MG63 (cell line): ENCODE results near the gene PTGIS. TPM values are rescaled to one million over a fixed set of nuclear protein-coding genes. Genes with fewer than 3 reads are reported as not detected.

Experiments
- DNase-seq: peaks from one replicate; pipeline ENCODE4 v3.0.0-alpha.2; 2020
- H3K27me3 ChIP-seq: fragments of 250-450 bp; sonication (Bioruptor Pico); 2 replicates; pipeline ENCODE4 v1.5.1; 2020; ENCODE audit warnings: mild to moderate bottlenecking, moderate library complexity
- H3K36me3 ChIP-seq: fragments of 250-450 bp; sonication (Bioruptor Pico); 2 replicates; pipeline ENCODE4 v1.5.1; 2020; ENCODE audit warnings: mild to moderate bottlenecking, moderate library complexity
- H3K4me3 ChIP-seq: fragments of 250-450 bp; sonication (Bioruptor Pico); 2 replicates; pipeline ENCODE4 v1.5.1; 2020; ENCODE audit warnings: mild to moderate bottlenecking, moderate library complexity
- H3K9me3 ChIP-seq: fragments of 250-450 bp; sonication (Bioruptor Pico); 2 replicates; pipeline ENCODE4 v1.5.1; 2020; ENCODE audit warnings: mild to moderate bottlenecking, moderate library complexity
- total RNA-seq: library from RNA; depleted of rRNA; stranded (reverse); fragments of >200 nt; shearing (Covaris generic); gene quantifications from 2 replicates; pipeline ENCODE4 v1.2.3, GENCODE V29; 2014; ENCODE audit warnings: low replicate concordance

The PTGIS gene
- total RNA-seq, 1 experiment from 2014 or later = 6.2 TPM

DNA sequence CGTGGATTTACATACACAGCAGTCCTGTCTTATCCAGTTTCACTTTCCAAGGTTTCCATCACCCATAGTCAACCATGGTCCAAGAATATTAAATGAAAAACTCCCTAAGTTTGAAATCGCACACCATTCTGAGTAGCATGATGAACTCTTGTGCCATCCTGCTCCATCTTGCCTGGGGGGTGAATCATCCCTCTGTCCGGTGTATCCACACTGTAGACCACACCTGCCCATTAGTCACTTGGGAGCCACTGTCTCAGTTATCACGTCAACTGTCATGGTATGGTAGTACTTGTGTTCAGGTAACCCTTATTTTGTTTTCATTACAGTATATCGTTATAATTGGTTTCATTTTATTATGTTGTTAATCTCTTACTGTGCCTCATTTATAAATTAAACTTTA, 38.5 kb downstream of the PTGIS start:
- no peak for DNase-seq
- H3K4me3 ChIP-seq = no peak overlapping the region
- no peaks in the 10 kb centered on the region for H3K27me3 ChIP-seq
- peaks cover 6% of the 10 kb centered on the region for H3K9me3 ChIP-seq
- H3K36me3 ChIP-seq = no peaks in the 10 kb centered on the region

DNA sequence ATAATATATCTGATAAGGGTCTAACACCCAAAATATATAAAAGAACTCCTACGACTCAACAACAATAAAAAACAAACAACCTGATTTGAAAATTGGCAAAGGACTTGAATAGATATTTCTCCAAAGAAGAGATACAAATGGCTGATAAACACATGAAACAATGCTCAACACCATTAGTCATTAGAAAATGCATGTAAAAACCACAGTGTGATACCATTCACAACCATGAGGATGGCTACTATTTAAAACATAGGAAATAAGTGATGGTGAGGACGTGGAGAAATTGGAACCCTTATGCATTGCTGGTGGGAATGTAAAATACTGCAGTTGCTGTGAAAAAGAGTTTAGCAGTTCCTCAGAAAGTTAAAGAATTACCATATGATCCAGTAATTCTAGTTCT, 41.4 kb downstream of the PTGIS start:
- H3K36me3 ChIP-seq = no peaks in the 10 kb centered on the region
- H3K4me3 ChIP-seq = no peak overlapping the region
- H3K9me3 ChIP-seq = peaks cover 7% of the 10 kb centered on the region
- H3K27me3 ChIP-seq = no peaks in the 10 kb centered on the region
- DNase-seq = no peak

DNA sequence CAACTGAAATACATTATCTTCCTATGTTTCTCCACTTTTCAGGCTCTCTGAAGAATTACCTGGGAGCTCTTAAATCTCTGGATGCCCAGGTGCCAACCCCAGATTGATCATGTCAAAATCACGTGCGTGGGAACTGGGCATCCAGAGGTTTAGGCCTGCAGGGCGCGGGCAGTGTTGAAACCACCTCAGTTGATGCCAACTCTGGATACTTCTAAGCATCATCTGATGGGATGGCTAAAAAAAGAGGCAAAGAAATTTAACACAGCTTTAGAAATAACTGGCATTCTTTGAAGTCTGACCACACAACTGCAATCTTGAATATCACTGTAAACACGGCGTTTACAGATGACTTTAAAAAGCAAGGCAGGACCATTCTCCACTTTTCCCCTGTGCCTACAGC, 41.9 kb downstream of the PTGIS start:
- Histone ChIP-seq H3K36me3 (no peaks in the 10 kb centered on the region), H3K27me3 (no peaks in the 10 kb centered on the region), H3K4me3 (no peak overlapping the region), H3K9me3 (peaks cover 7% of the 10 kb centered on the region)
- DNase-seq = no peak

- Histone ChIP-seq H3K4me3 (no peak overlapping the region), H3K36me3 (no peaks in the 10 kb centered on the region), H3K27me3 (no peaks in the 10 kb centered on the region), H3K9me3 (peaks cover 7% of the 10 kb centered on the region)
- no peak for DNase-seq
Observed at GRCh38 chr20:49523767-49524360, 44.1 kb downstream of the PTGIS start.

- no peak for DNase-seq
- H3K9me3 ChIP-seq = peaks cover 7% of the 10 kb centered on the region
- no peaks in the 10 kb centered on the region for H3K27me3 ChIP-seq
- no peak overlapping the region for H3K4me3 ChIP-seq
- H3K36me3 ChIP-seq = no peaks in the 10 kb centered on the region
Observed at GRCh38 chr20:49521356-49521755, 46.6 kb downstream of the PTGIS start.

GRCh38 chr20:49519777-49520359, 48.1 kb downstream of the PTGIS start:
- Histone ChIP-seq H3K4me3 (no peak overlapping the region), H3K27me3 (no peaks in the 10 kb centered on the region), H3K9me3 (peaks cover 5% of the 10 kb centered on the region), H3K36me3 (no peaks in the 10 kb centered on the region)
- no peak for DNase-seq

DNA sequence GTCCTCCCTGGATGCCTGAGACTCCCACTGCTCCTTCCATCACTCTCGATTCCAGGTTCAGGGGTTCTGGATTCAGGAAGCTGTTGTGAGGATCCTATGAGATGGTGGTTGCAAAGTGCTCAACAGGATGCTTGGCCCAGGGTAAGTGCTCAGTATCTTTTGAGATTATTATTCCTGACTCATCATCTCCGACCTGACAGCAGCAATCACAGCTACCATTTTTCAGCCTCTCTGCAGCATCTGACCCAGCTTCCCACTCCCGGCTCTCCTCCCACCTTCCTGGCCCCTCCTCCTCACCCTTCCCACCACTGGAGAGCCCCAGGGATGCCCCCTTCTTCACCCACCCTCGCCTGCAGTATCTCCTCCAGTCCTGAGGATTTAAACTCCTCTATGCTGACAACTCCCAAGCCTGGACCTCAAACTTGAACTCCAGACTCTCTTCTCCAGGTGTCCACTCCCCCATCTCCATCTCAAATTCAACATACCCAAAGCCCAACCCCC, 48.7 kb downstream of the PTGIS start:
- H3K4me3 ChIP-seq = no peak overlapping the region
- H3K27me3 ChIP-seq = no peaks in the 10 kb centered on the region
- no peaks in the 10 kb centered on the region for H3K9me3 ChIP-seq
- no peaks in the 10 kb centered on the region for H3K36me3 ChIP-seq
- DNase-seq = no peak

DNA sequence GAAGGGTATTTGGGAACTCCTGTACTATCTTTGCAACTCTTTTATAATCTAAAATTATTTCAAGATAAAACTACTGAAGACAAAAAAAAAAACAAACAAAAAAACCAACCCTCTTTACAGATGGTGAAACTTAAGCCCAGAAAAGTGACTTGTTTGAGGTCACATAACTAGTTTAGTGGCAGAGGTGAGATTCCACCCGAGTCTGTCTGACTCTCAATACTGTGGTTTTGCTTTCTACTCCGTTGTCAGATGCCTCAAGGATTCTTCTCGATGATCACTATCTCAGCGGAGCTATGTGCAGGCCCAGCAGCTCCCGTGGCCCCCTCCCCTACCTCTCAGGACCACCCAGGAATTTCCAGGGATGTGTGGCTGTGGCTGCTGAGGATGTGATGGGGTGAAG, 49.4 kb downstream of the PTGIS start:
- H3K4me3 ChIP-seq = no peak overlapping the region
- H3K36me3 ChIP-seq = no peaks in the 10 kb centered on the region
- no peaks in the 10 kb centered on the region for H3K27me3 ChIP-seq
- DNase-seq = no peak
- no peaks in the 10 kb centered on the region; the same call in 1 of the 2 replicates for H3K9me3 ChIP-seq

DNA sequence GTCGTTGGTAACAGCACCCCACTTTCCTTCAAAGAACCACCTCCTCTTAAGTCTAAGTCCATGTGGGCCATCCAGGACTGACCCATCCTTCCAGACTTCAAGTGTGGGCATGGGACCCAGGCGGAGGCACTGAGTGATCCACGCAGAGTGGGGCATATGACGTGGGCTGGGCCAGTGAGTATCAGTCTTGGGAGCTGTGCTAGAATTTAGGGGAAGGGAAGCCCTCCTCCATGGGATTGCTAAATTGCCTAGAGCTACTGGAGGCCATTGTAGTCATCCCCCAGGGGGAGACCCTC, 50.2 kb downstream of the PTGIS start:
- no peak for DNase-seq
- Histone ChIP-seq H3K4me3 (no peak overlapping the region), H3K9me3 (no peaks in the 10 kb centered on the region; the same call in 1 of the 2 replicates), H3K27me3 (no peaks in the 10 kb centered on the region), H3K36me3 (no peaks in the 10 kb centered on the region)

DNA sequence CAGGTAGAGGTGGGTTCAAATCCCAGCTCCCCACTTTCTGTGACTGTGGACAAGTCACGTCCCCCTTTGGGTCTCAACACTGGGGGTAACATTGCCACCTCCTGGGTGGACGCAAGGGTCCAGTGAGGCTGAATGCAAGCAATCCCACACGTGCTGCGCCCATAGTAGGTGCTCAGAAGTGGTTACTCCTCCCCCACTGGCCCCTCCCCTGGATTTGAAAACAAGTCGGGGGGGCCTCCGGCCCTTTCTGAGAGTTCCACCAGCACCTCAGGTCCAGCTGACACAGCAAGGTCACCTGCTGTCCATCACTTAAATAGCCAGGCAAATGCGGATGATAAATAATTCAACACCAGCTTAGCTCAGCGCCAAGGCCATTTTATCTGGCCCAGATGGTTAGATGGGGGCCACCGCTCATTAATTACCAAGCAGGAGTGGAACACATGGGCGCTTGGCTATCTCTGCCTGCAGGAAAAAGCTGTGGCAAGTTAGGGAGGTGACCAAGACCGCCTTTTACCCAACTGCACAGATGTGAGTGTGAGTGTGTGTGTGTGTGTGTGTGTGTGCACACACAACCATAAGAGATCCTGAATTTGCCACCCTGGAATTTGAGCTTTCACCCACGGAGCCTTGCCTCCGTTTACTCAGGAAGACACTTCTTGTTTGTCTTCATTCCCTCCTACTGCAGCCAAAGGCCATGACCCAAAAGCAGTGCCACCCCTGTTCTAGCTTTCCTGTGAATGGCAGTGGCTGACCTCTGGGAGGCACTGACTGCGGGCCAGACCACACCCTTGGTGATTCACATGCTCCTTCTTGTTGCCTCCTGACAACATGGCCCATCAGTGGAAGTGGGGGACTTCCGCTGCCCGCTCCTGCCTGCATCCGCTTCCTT, 50.8 kb downstream of the PTGIS start:
- Histone ChIP-seq H3K9me3 (no peaks in the 10 kb centered on the region; the same call in none of the 2 replicates), H3K36me3 (0 out of 2 replicates have a peak, but pooled peaks cover 2% of the 10 kb centered on the region), H3K27me3 (no peaks in the 10 kb centered on the region), H3K4me3 (no peak overlapping the region)
- DNase-seq = peak; percentile 73

- H3K4me3 ChIP-seq = no peak overlapping the region
- H3K27me3 ChIP-seq = no peaks in the 10 kb centered on the region
- H3K9me3 ChIP-seq = peaks cover 4% of the 10 kb centered on the region
- no peak for DNase-seq
- H3K36me3 ChIP-seq = 0 out of 2 replicates have a peak, but pooled peaks cover 5% of the 10 kb centered on the region
Observed at GRCh38 chr20:49515586-49515985, 52.4 kb downstream of the PTGIS start.

- Histone ChIP-seq H3K36me3 (0 out of 2 replicates have a peak, but pooled peaks cover 5% of the 10 kb centered on the region), H3K27me3 (no peaks in the 10 kb centered on the region)
- DNase-seq = no peak
Observed at GRCh38 chr20:49513517-49513916, 54.4 kb downstream of the PTGIS start.

GRCh38 chr20:49513009-49513408, 54.9 kb downstream of the PTGIS start:
- H3K4me3 ChIP-seq = no peak overlapping the region
- 0 out of 2 replicates have a peak, but pooled peaks cover 5% of the 10 kb centered on the region for H3K36me3 ChIP-seq
- no peak for DNase-seq
- no peaks in the 10 kb centered on the region for H3K27me3 ChIP-seq
- H3K9me3 ChIP-seq = peaks cover 4% of the 10 kb centered on the region

More at GRCh38 chr20:49513517-49513916, 54.4 kb downstream of the PTGIS start:
- Histone ChIP-seq H3K9me3 (peaks cover 4% of the 10 kb centered on the region), H3K4me3 (no peak overlapping the region)

GRCh38 chr20:49511788-49512525, 56.0 kb downstream of the PTGIS start:
- Histone ChIP-seq H3K27me3 (no peaks in the 10 kb centered on the region), H3K4me3 (no peak overlapping the region), H3K9me3 (peaks cover 4% of the 10 kb centered on the region), H3K36me3 (0 out of 2 replicates have a peak, but pooled peaks cover 5% of the 10 kb centered on the region)
- no peak for DNase-seq

DNA sequence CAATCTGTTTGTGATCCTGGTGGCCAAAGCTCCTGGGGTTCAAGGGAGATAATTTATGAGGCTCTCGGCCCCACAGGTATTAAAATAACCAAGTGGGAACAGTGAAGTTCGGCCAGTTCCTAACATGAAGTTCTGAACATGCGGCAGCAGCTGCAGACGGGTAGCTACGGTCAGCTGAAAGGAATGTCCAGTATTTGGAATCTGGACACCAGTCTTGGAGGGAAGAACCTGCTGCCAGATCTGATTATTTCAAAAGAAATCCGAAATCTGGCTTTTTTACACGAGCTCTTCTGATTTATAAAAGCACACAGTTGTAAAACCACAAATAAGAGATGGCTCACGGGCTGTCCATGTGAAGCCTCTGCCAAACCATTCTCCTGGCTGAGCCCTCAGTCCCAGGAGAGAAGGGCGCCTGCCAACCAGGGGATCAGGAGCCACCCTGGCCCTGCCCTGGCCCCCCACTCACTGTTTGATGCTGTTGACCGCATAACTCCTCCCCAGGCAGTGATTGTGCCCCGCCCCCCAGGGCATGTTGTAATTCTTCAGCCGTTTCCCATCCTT, 57.3 kb downstream of the PTGIS start:
- DNase-seq = peak; percentile 99
- H3K27me3 ChIP-seq = no peaks in the 10 kb centered on the region
- H3K4me3 ChIP-seq = no peak overlapping the region
- H3K9me3 ChIP-seq = peaks cover 4% of the 10 kb centered on the region
- H3K36me3 ChIP-seq = 0 out of 2 replicates have a peak, but pooled peaks cover 5% of the 10 kb centered on the region

- H3K36me3 ChIP-seq = 0 out of 2 replicates have a peak, but pooled peaks cover 5% of the 10 kb centered on the region
- no peak for DNase-seq
- peaks cover 4% of the 10 kb centered on the region for H3K9me3 ChIP-seq
- no peaks in the 10 kb centered on the region for H3K27me3 ChIP-seq
- H3K4me3 ChIP-seq = no peak overlapping the region
Observed at GRCh38 chr20:49508435-49509199, 59.3 kb downstream of the PTGIS start.
